GM21529 (cell line): Measurements from ENCODE around the gene FMO5.

ENCODE experiments used
- ATAC-seq: cut with Tn5 transposase; IDR thresholded peaks from one replicate; pipeline ENCODE4 v1.9.1; 2021; ENCODE audit not compliant: unreplicated experiment

Gene FMO5, protein sequence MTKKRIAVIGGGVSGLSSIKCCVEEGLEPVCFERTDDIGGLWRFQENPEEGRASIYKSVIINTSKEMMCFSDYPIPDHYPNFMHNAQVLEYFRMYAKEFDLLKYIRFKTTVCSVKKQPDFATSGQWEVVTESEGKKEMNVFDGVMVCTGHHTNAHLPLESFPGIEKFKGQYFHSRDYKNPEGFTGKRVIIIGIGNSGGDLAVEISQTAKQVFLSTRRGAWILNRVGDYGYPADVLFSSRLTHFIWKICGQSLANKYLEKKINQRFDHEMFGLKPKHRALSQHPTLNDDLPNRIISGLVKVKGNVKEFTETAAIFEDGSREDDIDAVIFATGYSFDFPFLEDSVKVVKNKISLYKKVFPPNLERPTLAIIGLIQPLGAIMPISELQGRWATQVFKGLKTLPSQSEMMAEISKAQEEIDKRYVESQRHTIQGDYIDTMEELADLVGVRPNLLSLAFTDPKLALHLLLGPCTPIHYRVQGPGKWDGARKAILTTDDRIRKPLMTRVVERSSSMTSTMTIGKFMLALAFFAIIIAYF

GRCh38 chr1:147225193-147225730, at the start of gene FMO5:
Gene FMO5 (minus strand): TSS chr1:147225339. CDS start chr1:147225029, 310 bp downstream.
- no peak for ATAC-seq

- no peak for ATAC-seq
These were observed 48.5 kb upstream of the FMO5 start for GRCh38 chr1:147273409-147274336.

DNA sequence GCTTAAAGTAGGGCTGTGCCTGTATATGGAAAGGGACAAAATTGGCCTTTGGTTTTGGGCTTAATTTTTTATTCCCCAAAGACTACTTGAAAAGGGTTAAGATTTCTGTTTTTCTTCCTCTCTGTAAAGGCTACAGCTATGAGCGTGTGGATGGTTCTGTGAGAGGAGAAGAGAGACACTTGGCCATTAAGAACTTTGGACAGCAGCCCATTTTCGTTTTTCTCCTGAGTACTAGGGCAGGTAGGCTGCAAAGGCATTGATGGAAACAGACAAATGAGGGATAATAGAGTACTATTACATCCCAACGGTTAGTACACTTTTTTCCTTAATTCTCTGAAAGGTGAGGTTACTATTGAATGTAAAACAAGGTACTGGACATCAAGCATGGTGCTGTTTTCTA, 46.9 kb upstream of the FMO5 start:
- ATAC-seq = no peak

GRCh38 chr1:147270721-147271120, 45.6 kb upstream of the FMO5 start:
- ATAC-seq = no peak

DNA sequence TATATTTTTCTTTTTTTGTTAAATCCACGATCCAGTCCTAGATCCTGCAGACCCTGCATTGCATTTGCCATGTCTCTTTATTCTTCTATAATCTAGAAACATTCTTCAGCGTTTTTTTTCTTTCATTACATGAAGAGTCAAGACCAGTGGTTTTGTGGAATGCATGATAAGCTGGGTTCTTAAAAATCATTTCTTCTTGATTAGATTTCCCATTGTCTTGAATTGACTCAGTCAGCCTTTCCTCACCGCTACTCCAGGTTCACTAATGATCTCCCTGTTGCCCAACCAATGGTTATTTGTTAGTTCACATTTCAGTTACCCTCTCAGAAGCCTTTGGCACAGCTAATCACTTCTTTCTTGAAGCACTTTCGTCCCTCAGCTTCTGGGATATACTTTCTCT, 42.6 kb upstream of the FMO5 start:
- ATAC-seq = no peak

- ATAC-seq = no peak
These were observed 41.2 kb upstream of the FMO5 start for GRCh38 chr1:147266381-147266780.

- no peak for ATAC-seq
These were observed 39.1 kb upstream of the FMO5 start for GRCh38 chr1:147264158-147264768.

GRCh38 chr1:147260956-147261355, 35.8 kb upstream of the FMO5 start:
- no peak for ATAC-seq

DNA sequence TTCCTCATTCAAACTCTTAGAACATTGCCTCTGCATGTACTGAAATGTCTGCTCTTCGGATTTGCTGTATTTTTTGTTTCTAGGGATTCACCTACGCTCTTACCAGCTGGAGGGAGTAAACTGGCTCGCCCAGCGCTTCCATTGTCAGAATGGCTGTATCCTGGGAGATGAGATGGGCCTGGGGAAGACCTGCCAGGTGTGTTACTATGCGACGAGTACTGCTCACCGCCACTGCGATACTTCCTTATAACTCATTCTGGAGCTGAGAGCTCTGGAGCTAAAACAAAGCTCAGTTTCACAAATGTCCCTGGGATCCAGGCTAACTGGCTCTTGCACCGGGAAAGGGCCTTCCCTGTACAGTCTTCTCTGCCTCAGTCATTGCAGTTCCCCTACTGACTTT, 27.4 kb upstream of the FMO5 start:
- ATAC-seq = no peak

GRCh38 chr1:147247656-147248238, 22.6 kb upstream of the FMO5 start:
- no peak for ATAC-seq

DNA sequence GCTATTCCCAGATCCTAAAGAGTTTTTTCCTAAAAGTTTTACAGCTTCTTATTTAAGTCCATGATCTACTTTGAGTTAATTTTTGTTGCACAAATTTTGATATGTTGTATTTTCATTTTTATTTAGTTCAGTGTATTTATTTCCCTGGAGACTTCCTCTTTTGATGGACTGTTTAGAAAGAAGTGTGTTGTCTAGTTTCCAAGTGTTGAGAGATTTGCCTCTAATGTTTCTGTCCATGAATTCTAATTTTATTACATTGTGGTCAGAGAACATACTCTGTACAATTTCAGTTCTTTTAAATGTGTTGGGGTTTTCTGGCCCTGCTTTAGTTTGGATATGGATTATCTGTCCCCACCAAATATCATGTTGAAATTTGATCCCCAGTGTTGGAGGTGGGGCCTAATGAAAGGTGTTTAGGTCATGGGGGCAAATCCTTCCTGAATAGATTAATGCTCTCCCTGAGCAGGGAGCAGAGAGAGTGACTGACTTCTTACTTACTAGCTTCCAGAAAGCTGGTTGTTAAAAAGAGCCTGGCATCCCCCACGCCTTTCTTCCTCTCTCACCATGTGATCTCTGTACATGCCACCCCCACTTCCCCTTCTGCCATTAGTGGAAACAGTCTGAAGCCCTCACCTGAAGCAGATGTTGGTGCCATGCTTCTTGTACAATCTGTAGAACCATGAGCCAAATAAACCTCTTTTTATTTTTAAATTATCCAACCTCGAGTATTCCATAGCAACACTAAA, 21.9 kb upstream of the FMO5 start:
- ATAC-seq = no peak

DNA sequence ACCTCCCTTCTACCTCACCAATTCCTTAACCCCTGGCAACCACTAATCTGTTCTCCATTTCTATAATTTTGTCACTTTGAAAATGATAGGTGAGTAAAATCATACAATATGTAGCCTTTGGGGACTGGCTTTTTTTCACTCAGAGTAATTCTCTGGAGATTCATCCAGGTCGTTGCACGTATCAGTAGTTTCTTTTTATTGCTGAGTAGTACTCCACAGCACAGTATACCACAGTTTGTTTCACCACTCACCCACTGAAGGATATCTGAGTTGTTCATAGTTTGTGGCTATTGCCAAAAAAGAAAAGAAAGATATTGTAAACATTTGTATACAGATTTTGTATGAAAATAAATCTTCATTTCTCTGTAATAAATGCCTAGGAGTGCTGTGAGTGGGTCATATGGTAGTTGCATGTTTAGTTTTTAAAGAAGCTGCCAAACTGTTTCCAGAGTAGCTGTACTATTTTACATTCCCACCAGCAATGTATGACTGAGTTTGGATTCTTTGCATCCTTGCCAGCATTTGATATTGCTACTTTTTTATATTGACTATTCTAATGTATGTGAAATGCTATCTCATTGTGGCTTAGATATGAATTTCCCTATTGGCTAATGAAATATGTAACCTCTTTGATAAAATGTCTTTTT, 21.0 kb upstream of the FMO5 start:
- no peak for ATAC-seq

DNA sequence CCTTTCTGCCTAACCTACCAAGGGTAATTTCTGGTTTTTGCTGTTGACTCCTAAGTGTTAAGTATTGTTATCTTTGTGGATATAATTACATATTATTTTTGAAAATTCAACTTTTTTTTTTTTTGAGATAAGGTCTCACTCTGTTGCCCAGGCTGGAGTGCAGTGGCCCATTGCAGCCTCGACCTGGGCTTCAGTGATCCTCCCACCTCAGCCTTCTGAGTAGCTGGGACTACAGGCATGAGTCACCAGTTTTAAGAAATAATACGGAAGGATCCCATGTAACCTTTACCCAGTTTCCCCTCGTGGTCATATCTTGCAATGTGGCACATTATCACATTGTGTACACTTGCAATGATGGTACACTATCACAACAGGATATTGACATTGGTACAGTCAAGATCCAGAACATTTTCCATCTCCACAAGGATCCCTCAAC, 20.5 kb upstream of the FMO5 start:
- ATAC-seq = no peak

DNA sequence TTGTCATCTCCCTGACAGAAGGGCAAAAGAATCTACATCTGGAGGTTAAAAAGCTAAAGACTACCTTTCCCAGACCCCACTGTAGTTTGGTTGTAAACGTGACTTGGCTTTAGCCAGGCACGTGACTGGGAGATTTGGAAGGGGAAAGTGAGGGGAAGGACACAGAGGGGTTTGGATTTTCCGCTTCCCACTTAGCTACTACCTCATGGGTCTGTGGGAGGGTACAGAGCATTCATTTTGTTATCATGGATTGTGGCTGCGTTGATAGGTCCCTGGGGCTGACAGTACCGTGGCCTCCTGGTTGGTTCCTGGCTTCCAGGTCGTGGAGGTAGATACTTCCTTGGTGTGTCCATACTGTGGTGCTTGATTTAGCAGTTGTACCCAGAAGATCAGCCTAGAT, 20.0 kb upstream of the FMO5 start:
- ATAC-seq = no peak

DNA sequence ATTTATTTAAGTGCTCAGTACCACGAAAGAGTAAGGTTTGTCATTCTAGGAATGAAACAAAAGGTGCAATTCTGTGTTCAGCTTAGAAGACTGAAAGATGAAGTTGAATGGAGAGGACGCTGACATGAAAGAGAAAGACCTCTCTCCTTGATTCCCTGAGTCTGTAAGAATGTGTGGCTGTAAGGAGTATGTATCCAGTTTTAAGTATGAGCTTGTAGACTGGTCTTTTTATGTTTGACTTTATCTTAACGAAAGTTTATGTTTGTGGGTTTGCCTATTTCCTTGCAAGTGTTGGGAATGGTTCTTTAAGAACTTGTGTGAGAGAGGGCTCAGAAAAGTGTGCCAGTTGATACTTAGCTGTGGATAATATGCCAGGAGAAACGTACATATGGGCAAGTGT, 18.7 kb upstream of the FMO5 start:
- ATAC-seq = no peak

DNA sequence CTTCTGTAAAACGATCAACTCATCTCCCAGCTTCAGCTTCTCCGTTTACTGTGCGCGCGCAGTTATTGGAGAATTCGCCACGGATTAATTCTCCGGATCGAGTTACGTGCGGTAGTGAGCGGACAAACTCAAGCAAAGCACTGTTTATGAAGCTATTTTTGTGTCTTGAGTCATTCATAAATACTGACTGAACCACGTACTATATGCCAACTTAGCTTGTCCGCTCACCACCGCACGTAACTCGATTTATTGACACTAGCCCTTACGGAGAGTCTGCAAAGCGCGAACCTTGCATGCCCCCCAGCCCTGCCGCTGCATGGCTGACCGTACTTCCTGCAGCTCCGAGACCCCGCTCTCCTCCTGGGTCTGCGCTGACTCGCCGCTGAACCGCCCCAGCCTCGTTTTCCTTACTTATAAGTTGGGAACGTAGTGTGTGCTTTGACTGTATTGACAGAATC, 18.1 kb upstream of the FMO5 start:
- peak; percentile 18 for ATAC-seq

GRCh38 chr1:147242449-147243227, 17.5 kb upstream of the FMO5 start, which contains the start of gene CHD1L:
Gene CHD1L (plus strand): TSS chr1:147242684. CDS start chr1:147242704, 20 bp downstream.
- ATAC-seq = peak; percentile 83

GRCh38 chr1:147241934-147242448, 16.9 kb upstream of the FMO5 start:
- ATAC-seq = no peak
